Measurements from ENCODE around the gene BBS7. TPM values are rescaled to one million over a fixed set of nuclear protein-coding genes. Genes with fewer than 3 reads are reported as not detected.

Gene BBS7
- polyA plus RNA-seq, 1 donor from 2014 or later: 60.9 TPM

GRCh38 chr4:121799208-121799823, 71.0 kb downstream of the BBS7 start:
- Histone ChIP-seq H3K27me3 (ENCODE audit: insufficient read depth, low read depth, low read length) (no peaks in the 10 kb centered on the region), H3K4me3 (ENCODE audit: low read length) (no peak overlapping the region), H3K9ac (ENCODE audit: low read length) (no peak overlapping the region), H3K27ac (ENCODE audit: low read length) (no peak overlapping the region), H3K9me2 (ENCODE audit: insufficient read depth, low read length) (no peaks in the 10 kb centered on the region), H4K20me1 (ENCODE audit: insufficient read depth) (no peaks in the 10 kb centered on the region), H3K4me2 (ENCODE audit: low read length) (no peak overlapping the region), H3K36me3 (ENCODE audit: insufficient read depth, low read length) (no peaks in the 10 kb centered on the region), H3K9me3 (ENCODE audit: low read length) (no peaks in the 10 kb centered on the region), H2AFZ (ENCODE audit: low read depth, low read length) (no peak overlapping the region), H3K79me2 (replicated peaks; ENCODE audit: insufficient read depth, low read length) (peaks cover 17% of the 10 kb centered on the region), H3F3A (ENCODE audit: insufficient read depth, low read length, poor library complexity, severe bottlenecking) (no peaks in the 10 kb centered on the region)
- TF ChIP-seq, protein P1, sequence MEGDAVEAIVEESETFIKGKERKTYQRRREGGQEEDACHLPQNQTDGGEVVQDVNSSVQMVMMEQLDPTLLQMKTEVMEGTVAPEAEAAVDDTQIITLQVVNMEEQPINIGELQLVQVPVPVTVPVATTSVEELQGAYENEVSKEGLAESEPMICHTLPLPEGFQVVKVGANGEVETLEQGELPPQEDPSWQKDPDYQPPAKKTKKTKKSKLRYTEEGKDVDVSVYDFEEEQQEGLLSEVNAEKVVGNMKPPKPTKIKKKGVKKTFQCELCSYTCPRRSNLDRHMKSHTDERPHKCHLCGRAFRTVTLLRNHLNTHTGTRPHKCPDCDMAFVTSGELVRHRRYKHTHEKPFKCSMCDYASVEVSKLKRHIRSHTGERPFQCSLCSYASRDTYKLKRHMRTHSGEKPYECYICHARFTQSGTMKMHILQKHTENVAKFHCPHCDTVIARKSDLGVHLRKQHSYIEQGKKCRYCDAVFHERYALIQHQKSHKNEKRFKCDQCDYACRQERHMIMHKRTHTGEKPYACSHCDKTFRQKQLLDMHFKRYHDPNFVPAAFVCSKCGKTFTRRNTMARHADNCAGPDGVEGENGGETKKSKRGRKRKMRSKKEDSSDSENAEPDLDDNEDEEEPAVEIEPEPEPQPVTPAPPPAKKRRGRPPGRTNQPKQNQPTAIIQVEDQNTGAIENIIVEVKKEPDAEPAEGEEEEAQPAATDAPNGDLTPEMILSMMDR (IDR thresholded peaks at IDR 0.05; ENCODE audit: poor library complexity, severe bottlenecking): no peak
- no peak for TF ChIP-seq EP300 (conservative IDR thresholded peaks at IDR 0.05; ENCODE audit: poor library complexity, severe bottlenecking)
- TF ChIP-seq POLR2AphosphoS5 (IDR thresholded peaks at IDR 0.05): no peak
- TF ChIP-seq RAD21 (conservative IDR thresholded peaks at IDR 0.05): no peak
- no peak for TF ChIP-seq TAF1 (IDR thresholded peaks at IDR 0.05; ENCODE audit: low read depth)
- no peak for TF ChIP-seq EZH2 (IDR thresholded peaks at IDR 0.05; ENCODE audit: borderline replicate concordance, insufficient read depth, low read length, poor library complexity, severe bottlenecking)
- TF ChIP-seq SMC3 (conservative IDR thresholded peaks at IDR 0.05; ENCODE audit: poor library complexity): no peak
- TF ChIP-seq REST (IDR thresholded peaks at IDR 0.05; ENCODE audit: borderline replicate concordance): no peak
- no peak for TF ChIP-seq MXI1 (conservative IDR thresholded peaks at IDR 0.05; ENCODE audit: poor library complexity, severe bottlenecking)

DNA sequence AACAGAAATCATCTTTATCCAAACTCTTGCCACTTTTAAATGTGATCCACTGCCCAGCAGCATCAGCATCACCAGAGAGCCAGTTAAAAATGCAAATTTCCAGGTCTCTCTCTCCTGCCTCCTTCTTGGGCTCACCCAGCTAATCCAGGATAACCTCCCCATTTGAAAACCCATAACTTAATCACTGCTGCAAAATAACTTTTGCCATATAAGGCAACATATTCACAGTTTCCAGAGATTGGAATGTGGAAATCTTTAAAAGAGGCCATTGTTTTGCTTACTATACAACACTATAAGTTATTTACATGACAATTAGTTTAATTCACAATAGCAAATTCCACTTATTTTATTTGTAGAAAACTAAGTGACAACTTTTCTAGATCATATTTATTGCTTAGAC, 74.0 kb downstream of the BBS7 start:
- no peaks in the 10 kb centered on the region for H3K9me3 ChIP-seq (ENCODE audit: low read length)
- peaks cover under 1% of the 10 kb centered on the region for H3K79me2 ChIP-seq (replicated peaks; ENCODE audit: insufficient read depth, low read length)
- no peaks in the 10 kb centered on the region for H3K27me3 ChIP-seq (ENCODE audit: insufficient read depth, low read depth, low read length)
- H3K4me3 ChIP-seq (ENCODE audit: low read length): no peak overlapping the region
- no peaks in the 10 kb centered on the region for H3K36me3 ChIP-seq (ENCODE audit: insufficient read depth, low read length)
- H2AFZ ChIP-seq (ENCODE audit: low read depth, low read length): no peak overlapping the region
- no peak overlapping the region for H3K9ac ChIP-seq (ENCODE audit: low read length)
- H3K9me2 ChIP-seq (ENCODE audit: insufficient read depth, low read length): no peaks in the 10 kb centered on the region
- TF ChIP-seq RAD21 (conservative IDR thresholded peaks at IDR 0.05): no peak
- TF ChIP-seq, protein P1 (IDR thresholded peaks at IDR 0.05; ENCODE audit: poor library complexity, severe bottlenecking): no peak
- no peak for TF ChIP-seq MXI1 (conservative IDR thresholded peaks at IDR 0.05; ENCODE audit: poor library complexity, severe bottlenecking)
- no peak for TF ChIP-seq EP300 (conservative IDR thresholded peaks at IDR 0.05; ENCODE audit: poor library complexity, severe bottlenecking)
- TF ChIP-seq EZH2 (IDR thresholded peaks at IDR 0.05; ENCODE audit: borderline replicate concordance, insufficient read depth, low read length, poor library complexity, severe bottlenecking): no peak
- no peak for TF ChIP-seq TAF1 (IDR thresholded peaks at IDR 0.05; ENCODE audit: low read depth)
- TF ChIP-seq POLR2AphosphoS5 (IDR thresholded peaks at IDR 0.05): no peak
- TF ChIP-seq SMC3 (conservative IDR thresholded peaks at IDR 0.05; ENCODE audit: poor library complexity): no peak
- TF ChIP-seq REST (IDR thresholded peaks at IDR 0.05; ENCODE audit: borderline replicate concordance): no peak
- no peak overlapping the region for H3K4me2 ChIP-seq (ENCODE audit: low read length)
- no peaks in the 10 kb centered on the region for H3F3A ChIP-seq (ENCODE audit: insufficient read depth, low read length, poor library complexity, severe bottlenecking)
- no peaks in the 10 kb centered on the region for H4K20me1 ChIP-seq (ENCODE audit: insufficient read depth)
- no peak overlapping the region for H3K27ac ChIP-seq (ENCODE audit: low read length)

Measured in neural cell (in vitro differentiated cells).